GM12864 (cell line): Measurements from ENCODE around the gene KCNK4.

ENCODE experiments used
- DNase-seq: peaks from one replicate; pipeline ENCODE4 v3.0.0-alpha.2; 2011; ENCODE audit warnings: low read depth
- H3K4me3 ChIP-seq: 2 replicates; pipeline ENCODE4 v1.5.1; 2011; ENCODE audit warnings: mild to moderate bottlenecking, low read depth, low read length, control low read depth
- TF ChIP-seq, protein P1 (sequence below): IDR thresholded peaks from 2 replicates; pipeline ENCODE4 v1.5.1; 2011; ENCODE audit warnings: low read depth, mild to moderate bottlenecking, moderate library complexity, low read length, control low read depth, inconsistent platforms; ENCODE audit errors: missing control alignments

The KCNK4 gene

DNA sequence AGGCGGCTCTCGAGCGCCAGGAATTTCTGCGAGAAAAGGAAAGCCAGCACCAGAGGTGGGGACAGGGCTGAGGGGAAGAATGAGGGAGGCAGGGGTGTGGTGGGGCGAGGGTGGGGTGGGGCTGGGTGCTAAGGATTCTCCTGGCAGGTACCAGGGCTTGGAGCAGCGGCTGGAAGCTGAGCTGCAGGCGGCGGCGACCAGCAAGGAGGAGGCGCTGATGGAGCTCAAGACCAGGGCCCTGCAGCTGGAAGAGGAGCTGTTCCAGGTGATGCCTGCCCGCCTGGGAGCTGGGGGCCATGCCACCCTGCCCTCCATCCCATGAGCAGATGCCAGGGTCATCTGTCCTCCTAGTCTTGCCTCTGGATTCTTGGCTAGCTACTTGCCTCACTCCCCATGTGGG lies 58.3 kb downstream of the KCNK4 start:
- no peak for DNase-seq
- no peak overlapping the region for H3K4me3 ChIP-seq
- TF ChIP-seq, protein P1, sequence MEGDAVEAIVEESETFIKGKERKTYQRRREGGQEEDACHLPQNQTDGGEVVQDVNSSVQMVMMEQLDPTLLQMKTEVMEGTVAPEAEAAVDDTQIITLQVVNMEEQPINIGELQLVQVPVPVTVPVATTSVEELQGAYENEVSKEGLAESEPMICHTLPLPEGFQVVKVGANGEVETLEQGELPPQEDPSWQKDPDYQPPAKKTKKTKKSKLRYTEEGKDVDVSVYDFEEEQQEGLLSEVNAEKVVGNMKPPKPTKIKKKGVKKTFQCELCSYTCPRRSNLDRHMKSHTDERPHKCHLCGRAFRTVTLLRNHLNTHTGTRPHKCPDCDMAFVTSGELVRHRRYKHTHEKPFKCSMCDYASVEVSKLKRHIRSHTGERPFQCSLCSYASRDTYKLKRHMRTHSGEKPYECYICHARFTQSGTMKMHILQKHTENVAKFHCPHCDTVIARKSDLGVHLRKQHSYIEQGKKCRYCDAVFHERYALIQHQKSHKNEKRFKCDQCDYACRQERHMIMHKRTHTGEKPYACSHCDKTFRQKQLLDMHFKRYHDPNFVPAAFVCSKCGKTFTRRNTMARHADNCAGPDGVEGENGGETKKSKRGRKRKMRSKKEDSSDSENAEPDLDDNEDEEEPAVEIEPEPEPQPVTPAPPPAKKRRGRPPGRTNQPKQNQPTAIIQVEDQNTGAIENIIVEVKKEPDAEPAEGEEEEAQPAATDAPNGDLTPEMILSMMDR: no peak
